Measurements from ENCODE around the gene ST3GAL5. TPM values are rescaled to one million over a fixed set of nuclear protein-coding genes. Genes with fewer than 3 reads are reported as not detected.

ST3GAL5 gene
- polyA plus RNA-seq, 1 of the 3 experiments (the other 2 are of a cell fraction) = 37.6 TPM

GRCh38 chr2:85924522-85924921, 35.7 kb upstream of the ST3GAL5 start:
- Histone ChIP-seq H3K4me3 (ENCODE audit: low read depth in 2 of 2, low read length in 1 of 2) (no peak overlapping the region), H3K36me3 (replicated peaks in 1 of 2; ENCODE audit: control insufficient read depth in 1 of 2, insufficient read depth in 2 of 2, low read length in 1 of 2) (no peaks in the 10 kb centered on the region), H4K20me1 (ENCODE audit: insufficient read depth) (no peaks in the 10 kb centered on the region), H3K79me2 (ENCODE audit: insufficient read depth) (no peaks in the 10 kb centered on the region), H3F3A (replicated peaks; ENCODE audit: insufficient read depth) (peaks cover 3% of the 10 kb centered on the region), H2AFZ (ENCODE audit: low read depth) (no peak overlapping the region), H3K27ac (ENCODE audit: low read depth in 2 of 2, low read length in 1 of 2) (no peak overlapping the region), H3K4me2 (no peak overlapping the region), H3K27me3 (ENCODE audit: insufficient read depth) (no peaks in the 10 kb centered on the region), H3K9me3 (no peaks in the 10 kb centered on the region), H3K9ac (no peak overlapping the region), H3K4me1 (ENCODE audit: control insufficient read depth in 1 of 2, insufficient read depth in 2 of 2, low read depth in 1 of 2, low read length in 1 of 2) (no peaks in the 10 kb centered on the region), H3K9me2 (no peaks in the 10 kb centered on the region)
- WGBS (ENCODE audit: low lambda C conversion rate) = 57% methylated on average over 3 of the region's 4 CpGs
- TF ChIP-seq JUND (IDR thresholded peaks at IDR 0.05) (no peak), EZH2phosphoT487 (IDR thresholded peaks at IDR 0.05; ENCODE audit: borderline replicate concordance, low read depth) (no peak), MEF2A (IDR thresholded peaks at IDR 0.05; ENCODE audit: borderline replicate concordance, low read depth) (no peak), FOSL2 (IDR thresholded peaks at IDR 0.05; ENCODE audit: borderline replicate concordance, low read depth) (no peak), EP300 (IDR thresholded peaks at IDR 0.05; ENCODE audit: borderline replicate concordance in 1 of 2, low read depth in 1 of 2, low read length in 1 of 2) (no peak), ELF1 (IDR thresholded peaks at IDR 0.05) (no peak), USF1 (IDR thresholded peaks at IDR 0.05; ENCODE audit: borderline replicate concordance, low read depth) (no peak), YY1 (IDR thresholded peaks at IDR 0.05; ENCODE audit: low read depth) (no peak), TCF12 (IDR thresholded peaks at IDR 0.05) (no peak), SMC3 (IDR thresholded peaks at IDR 0.05; ENCODE audit: low read depth, low read length) (no peak), GATA2 (CRISPR knock-in tag; IDR thresholded peaks at IDR 0.05) (no peak), TAF1 (IDR thresholded peaks at IDR 0.05; ENCODE audit: borderline replicate concordance, low read depth, low read length) (no peak)
- TF ChIP-seq, protein P1, sequence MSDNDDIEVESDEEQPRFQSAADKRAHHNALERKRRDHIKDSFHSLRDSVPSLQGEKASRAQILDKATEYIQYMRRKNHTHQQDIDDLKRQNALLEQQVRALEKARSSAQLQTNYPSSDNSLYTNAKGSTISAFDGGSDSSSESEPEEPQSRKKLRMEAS (IDR thresholded peaks at IDR 0.05; ENCODE audit: low read depth) = no peak
- ChIA-PET CTCF (no interaction called here), POLR2A (no interaction called here)
- no peak for DNase-seq

- no peaks in the 10 kb centered on the region for H3K27me3 ChIP-seq (ENCODE audit: insufficient read depth)
- no peak overlapping the region for H3K27ac ChIP-seq (ENCODE audit: low read depth in 2 of 2, low read length in 1 of 2)
- CTCF ChIA-PET = no interaction called here
- H3K4me2 ChIP-seq = no peak overlapping the region
- no peaks in the 10 kb centered on the region for H3K9me2 ChIP-seq
- no peaks in the 10 kb centered on the region for H3K36me3 ChIP-seq (replicated peaks in 1 of 2; ENCODE audit: control insufficient read depth in 1 of 2, insufficient read depth in 2 of 2, low read length in 1 of 2)
- no peaks in the 10 kb centered on the region for H3K79me2 ChIP-seq (ENCODE audit: insufficient read depth)
- 74% methylated on average over 3 of the region's 3 CpGs for WGBS (ENCODE audit: low lambda C conversion rate)
- H2AFZ ChIP-seq (ENCODE audit: low read depth) = no peak overlapping the region
- H3F3A ChIP-seq (replicated peaks; ENCODE audit: insufficient read depth) = peaks cover 3% of the 10 kb centered on the region
- no peaks in the 10 kb centered on the region for H3K4me1 ChIP-seq (ENCODE audit: control insufficient read depth in 1 of 2, insufficient read depth in 2 of 2, low read depth in 1 of 2, low read length in 1 of 2)
- no peak overlapping the region for H3K4me3 ChIP-seq (ENCODE audit: low read depth in 2 of 2, low read length in 1 of 2)
- H3K9ac ChIP-seq = no peak overlapping the region
- TF ChIP-seq EZH2phosphoT487 (IDR thresholded peaks at IDR 0.05; ENCODE audit: borderline replicate concordance, low read depth) (no peak), FOSL2 (IDR thresholded peaks at IDR 0.05; ENCODE audit: borderline replicate concordance, low read depth) (no peak), SMC3 (IDR thresholded peaks at IDR 0.05; ENCODE audit: low read depth, low read length) (no peak), EP300 (IDR thresholded peaks at IDR 0.05; ENCODE audit: borderline replicate concordance in 1 of 2, low read depth in 1 of 2, low read length in 1 of 2) (no peak)
- TF ChIP-seq, protein P1 (IDR thresholded peaks at IDR 0.05; ENCODE audit: low read depth) = no peak
- no peaks in the 10 kb centered on the region for H3K9me3 ChIP-seq
- POLR2A ChIA-PET = no interaction called here
- no peaks in the 10 kb centered on the region for H4K20me1 ChIP-seq (ENCODE audit: insufficient read depth)
- no peak for DNase-seq
Measured at GRCh38 chr2:85922199-85922598, 33.4 kb upstream of the ST3GAL5 start.
